GM23338 (cell line): Measurements from ENCODE around the gene MCOLN2. TPM values are rescaled to one million over a fixed set of nuclear protein-coding genes. Genes with fewer than 3 reads are reported as not detected.

Source experiments
- ATAC-seq: fragments of 200-7000 bp; cut with Tn5 transposase; 3 replicates; pipeline ENCODE4 v1.9.1; 2020
- DNase-seq: peaks from one replicate; pipeline ENCODE4 v3.0.0-alpha.2; 2015; ENCODE audit warnings: low spot score
- H2AFZ ChIP-seq: fragments of 200-600 bp; sonication (generic); 2 replicates; pipeline ENCODE4 v1.8.0; 2016; ENCODE audit warnings: antibody characterized with exemption, mild to moderate bottlenecking, moderate library complexity
- H3F3A ChIP-seq: fragments of 200-600 bp; sonication (generic); replicated peaks from 2 replicates; pipeline ENCODE4 v1.8.0; 2017; ENCODE audit warnings: antibody characterized with exemption, mixed run types, low read depth
- H3K27ac ChIP-seq: fragments of 200-600 bp; sonication (generic); 2 replicates; pipeline ENCODE4 v1.6.1; 2016; ENCODE audit warnings: low read depth
- H3K27me3 ChIP-seq: fragments of 200-600 bp; sonication (generic); 2 replicates; pipeline ENCODE4 v1.8.0; 2016; ENCODE audit warnings: mild to moderate bottlenecking, mixed run types, moderate library complexity; ENCODE audit not compliant: insufficient read depth
- H3K36me3 ChIP-seq: fragments of 200-600 bp; sonication (generic); 2 replicates; pipeline ENCODE4 v1.8.0; 2016; ENCODE audit warnings: mild to moderate bottlenecking; ENCODE audit not compliant: insufficient read depth
- H3K4me1 ChIP-seq: fragments of 200-600 bp; sonication (generic); 2 replicates; pipeline ENCODE4 v1.8.0; 2016; ENCODE audit warnings: mild to moderate bottlenecking, moderate library complexity; ENCODE audit not compliant: insufficient read depth
- H3K4me2 ChIP-seq: fragments of 200-600 bp; sonication (generic); 2 replicates; pipeline ENCODE4 v1.7.1; 2017; ENCODE audit warnings: mixed run types
- H3K4me3 ChIP-seq: fragments of 200-600 bp; sonication (generic); 2 replicates; pipeline ENCODE4 v1.6.1; 2016; ENCODE audit warnings: mixed run types
- H3K79me2 ChIP-seq: fragments of 200-600 bp; sonication (generic); replicated peaks from 2 replicates; pipeline ENCODE4 v1.8.0; 2017; ENCODE audit warnings: mild to moderate bottlenecking; ENCODE audit not compliant: insufficient read depth
- H3K9me2 ChIP-seq: fragments of 200-600 bp; sonication (generic); 2 replicates; pipeline ENCODE4 v1.8.0; 2017; ENCODE audit not compliant: insufficient read depth
- H4K20me1 ChIP-seq: fragments of 200-600 bp; sonication (generic); replicated peaks from 2 replicates; pipeline ENCODE4 v1.8.0; 2017; ENCODE audit warnings: mild to moderate bottlenecking; ENCODE audit not compliant: insufficient read depth
- H3K27ac Mint-ChIP-seq: 2 replicates; pipeline ENCODE4 v1.8.0; 2020; ENCODE audit warnings: inconsistent platforms, mild to moderate bottlenecking, moderate library complexity, mixed read lengths
- H3K27me3 Mint-ChIP-seq: 3 replicates; pipeline ENCODE4 v1.8.0; 2022; ENCODE audit warnings: low read depth, mild to moderate bottlenecking, moderate library complexity, mixed read lengths, inconsistent platforms; ENCODE audit not compliant: insufficient read depth, poor library complexity
- H3K36me3 Mint-ChIP-seq: 3 replicates; pipeline ENCODE4 v1.8.0; 2021; ENCODE audit warnings: low read depth, mild to moderate bottlenecking, inconsistent platforms, moderate library complexity, mixed read lengths
- H3K4me1 Mint-ChIP-seq: 3 replicates; pipeline ENCODE4 v1.8.0; 2020; ENCODE audit warnings: mild to moderate bottlenecking, inconsistent platforms, mixed read lengths
- H3K4me3 Mint-ChIP-seq: 3 replicates; pipeline ENCODE4 v1.8.0; 2021; ENCODE audit warnings: moderate library complexity, mild to moderate bottlenecking, inconsistent platforms, mixed read lengths
- H3K9me3 Mint-ChIP-seq: 3 replicates; pipeline ENCODE4 v1.8.0; 2020; ENCODE audit warnings: moderate library complexity, mild to moderate bottlenecking, inconsistent platforms, mixed read lengths
- CREB1 ChIP-seq: fragments of 250-450 bp; sonication (Bioruptor Pico); IDR thresholded peaks from 2 replicates; pipeline ENCODE4 v1.5.0; 2020; ENCODE audit warnings: low read depth, mild to moderate bottlenecking, moderate library complexity
- EZH2 ChIP-seq: fragments of 200-600 bp; sonication (generic); IDR thresholded peaks from one replicate; pipeline ENCODE4 v1.8.0; 2017; ENCODE audit warnings: antibody characterized with exemption, mild to moderate bottlenecking, low read depth; ENCODE audit not compliant: unreplicated experiment
- EZH2phosphoT487 ChIP-seq: fragments of 200-600 bp; sonication (generic); IDR thresholded peaks from one replicate; pipeline ENCODE4 v1.8.1; 2018; ENCODE audit warnings: antibody characterized with exemption; ENCODE audit not compliant: unreplicated experiment
- JUNB ChIP-seq: IDR thresholded peaks from one replicate; pipeline ENCODE4 v1.6.1; 2016; ENCODE audit warnings: antibody characterized with exemption; ENCODE audit not compliant: unreplicated experiment
- NANOG ChIP-seq: IDR thresholded peaks from 2 replicates; pipeline ENCODE4 v1.6.1; 2016; ENCODE audit warnings: antibody characterized with exemption, borderline replicate concordance
- POLR2AphosphoS5 ChIP-seq: IDR thresholded peaks from 2 replicates; pipeline ENCODE4 v1.6.1; 2016; ENCODE audit warnings: antibody characterized with exemption, low read depth
- STAT1 ChIP-seq: IDR thresholded peaks from one replicate; pipeline ENCODE4 v1.6.1; 2016; ENCODE audit warnings: antibody characterized with exemption; ENCODE audit not compliant: unreplicated experiment
- ZNF114 ChIP-seq: fragments of 250-450 bp; sonication (Bioruptor Pico); IDR thresholded peaks from 2 replicates; pipeline ENCODE4 v1.5.0; 2020; ENCODE audit warnings: mild to moderate bottlenecking, moderate library complexity
- ZNF331 ChIP-seq: fragments of 250-450 bp; sonication (Bioruptor Pico); IDR thresholded peaks from 2 replicates; pipeline ENCODE4 v1.5.0; 2020; ENCODE audit warnings: low read depth, mild to moderate bottlenecking, moderate library complexity
- polyA plus RNA-seq: library from polyadenylated mRNA; unstranded; fragments of >200 nt; fragmentation: Nextera tagmentation; extraction: Ambion mirVana; gene quantifications from 2 replicates; pipeline ENCODE4 v1.2.1, GENCODE V29; 2016
- total RNA-seq: library from RNA; depleted of rRNA; stranded (reverse); fragments of >200 nt; shearing (Covaris generic); gene quantifications from 2 replicates; pipeline ENCODE4 v1.2.3, GENCODE V29; 2014
- TF ChIP-seq, protein P1 (sequence below): IDR thresholded peaks from one replicate; pipeline ENCODE4 v1.6.1; 2018; ENCODE audit warnings: antibody characterized with exemption; ENCODE audit not compliant: unreplicated experiment
- TF ChIP-seq, protein P2 (sequence below): IDR thresholded peaks from 2 replicates; pipeline ENCODE4 v1.6.1; 2016; ENCODE audit warnings: antibody characterized with exemption
- TF ChIP-seq, protein P3 (sequence below): fragments of 250-450 bp; sonication (Bioruptor Pico); IDR thresholded peaks from 2 replicates; pipeline ENCODE4 v1.5.0; 2020; ENCODE audit warnings: mild to moderate bottlenecking, moderate library complexity
- TF ChIP-seq, protein P4 (sequence below), 2 experiments: fragments of 200-600 bp in 1 of 2; sonication (generic) in 1 of 2; conservative IDR thresholded peaks; 2 replicates each; pipeline versions ENCODE4 v1.5.1 to v1.6.1; 2016 to 2017; ENCODE audit warnings: antibody characterized with exemption in 2 of 2, low read depth in 2 of 2, mild to moderate bottlenecking in 2 of 2, moderate library complexity in 1 of 2

The MCOLN2 gene
- total and polyA plus RNA-seq, 2 experiments from 2014 or later, result 2.7 to 10.0 TPM

DNA sequence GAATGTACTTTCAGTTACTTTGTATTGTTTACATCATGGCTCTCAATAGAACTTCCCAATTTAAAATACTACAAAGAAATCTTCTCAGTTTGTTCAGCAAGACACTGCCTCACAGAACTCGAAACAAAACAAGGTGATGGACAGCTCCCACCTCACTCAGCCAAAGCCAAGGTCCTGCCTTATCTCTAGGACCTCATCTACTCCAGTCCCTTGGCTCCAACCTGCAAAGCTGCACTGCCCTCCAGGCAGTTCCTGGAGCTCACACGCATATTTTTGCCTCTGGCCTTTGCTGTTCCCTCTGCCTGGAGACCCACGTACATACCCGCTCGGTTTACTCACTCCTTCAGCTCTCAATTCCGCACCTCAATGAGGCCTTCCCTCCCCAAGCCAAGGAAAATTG is 40.3 kb downstream of the MCOLN2 start (continued):
- TF ChIP-seq, protein P1, sequence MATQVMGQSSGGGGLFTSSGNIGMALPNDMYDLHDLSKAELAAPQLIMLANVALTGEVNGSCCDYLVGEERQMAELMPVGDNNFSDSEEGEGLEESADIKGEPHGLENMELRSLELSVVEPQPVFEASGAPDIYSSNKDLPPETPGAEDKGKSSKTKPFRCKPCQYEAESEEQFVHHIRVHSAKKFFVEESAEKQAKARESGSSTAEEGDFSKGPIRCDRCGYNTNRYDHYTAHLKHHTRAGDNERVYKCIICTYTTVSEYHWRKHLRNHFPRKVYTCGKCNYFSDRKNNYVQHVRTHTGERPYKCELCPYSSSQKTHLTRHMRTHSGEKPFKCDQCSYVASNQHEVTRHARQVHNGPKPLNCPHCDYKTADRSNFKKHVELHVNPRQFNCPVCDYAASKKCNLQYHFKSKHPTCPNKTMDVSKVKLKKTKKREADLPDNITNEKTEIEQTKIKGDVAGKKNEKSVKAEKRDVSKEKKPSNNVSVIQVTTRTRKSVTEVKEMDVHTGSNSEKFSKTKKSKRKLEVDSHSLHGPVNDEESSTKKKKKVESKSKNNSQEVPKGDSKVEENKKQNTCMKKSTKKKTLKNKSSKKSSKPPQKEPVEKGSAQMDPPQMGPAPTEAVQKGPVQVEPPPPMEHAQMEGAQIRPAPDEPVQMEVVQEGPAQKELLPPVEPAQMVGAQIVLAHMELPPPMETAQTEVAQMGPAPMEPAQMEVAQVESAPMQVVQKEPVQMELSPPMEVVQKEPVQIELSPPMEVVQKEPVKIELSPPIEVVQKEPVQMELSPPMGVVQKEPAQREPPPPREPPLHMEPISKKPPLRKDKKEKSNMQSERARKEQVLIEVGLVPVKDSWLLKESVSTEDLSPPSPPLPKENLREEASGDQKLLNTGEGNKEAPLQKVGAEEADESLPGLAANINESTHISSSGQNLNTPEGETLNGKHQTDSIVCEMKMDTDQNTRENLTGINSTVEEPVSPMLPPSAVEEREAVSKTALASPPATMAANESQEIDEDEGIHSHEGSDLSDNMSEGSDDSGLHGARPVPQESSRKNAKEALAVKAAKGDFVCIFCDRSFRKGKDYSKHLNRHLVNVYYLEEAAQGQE, result no peak
- TF ChIP-seq CREB1 (no peak), ZNF331 (CRISPR knock-in tag) (no peak), STAT1 (no peak), EZH2 (no peak), NANOG (no peak), POLR2AphosphoS5 (no peak)
- TF ChIP-seq, protein P2, sequence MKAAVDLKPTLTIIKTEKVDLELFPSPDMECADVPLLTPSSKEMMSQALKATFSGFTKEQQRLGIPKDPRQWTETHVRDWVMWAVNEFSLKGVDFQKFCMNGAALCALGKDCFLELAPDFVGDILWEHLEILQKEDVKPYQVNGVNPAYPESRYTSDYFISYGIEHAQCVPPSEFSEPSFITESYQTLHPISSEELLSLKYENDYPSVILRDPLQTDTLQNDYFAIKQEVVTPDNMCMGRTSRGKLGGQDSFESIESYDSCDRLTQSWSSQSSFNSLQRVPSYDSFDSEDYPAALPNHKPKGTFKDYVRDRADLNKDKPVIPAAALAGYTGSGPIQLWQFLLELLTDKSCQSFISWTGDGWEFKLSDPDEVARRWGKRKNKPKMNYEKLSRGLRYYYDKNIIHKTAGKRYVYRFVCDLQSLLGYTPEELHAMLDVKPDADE, result no peak

DNA sequence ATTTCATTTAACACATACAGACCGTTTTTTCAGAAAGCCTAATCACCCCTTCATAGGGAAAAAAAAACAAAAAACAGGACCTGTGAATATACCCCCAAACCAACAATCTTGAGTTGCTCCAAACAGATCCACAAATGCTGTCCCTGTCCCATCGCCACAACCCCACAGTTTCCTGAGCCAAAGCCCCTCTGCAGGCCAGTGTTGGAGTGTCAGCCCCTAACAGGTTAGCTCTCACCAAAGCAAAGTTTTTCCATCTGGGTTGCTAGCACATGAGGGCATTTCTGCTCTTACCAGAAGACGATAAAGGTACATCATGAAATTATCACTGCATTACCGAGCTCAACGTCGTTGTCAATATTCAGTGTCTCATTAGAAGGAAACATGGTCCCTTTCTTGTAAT is 40.8 kb downstream of the MCOLN2 start:
- Histone ChIP-seq H3K79me2 (no peaks in the 10 kb centered on the region), H3K4me1 (peaks cover 4% of the 10 kb centered on the region; the same call in 1 of the 2 replicates), H3K4me2 (no peak overlapping the region), H3K36me3 (no peaks in the 10 kb centered on the region), H2AFZ (no peak overlapping the region), H3F3A (no peaks in the 10 kb centered on the region), H3K27me3 (no peaks in the 10 kb centered on the region), H3K4me3 (no peak overlapping the region), H3K27ac (no peak overlapping the region), H4K20me1 (no peaks in the 10 kb centered on the region), H3K9me2 (no peaks in the 10 kb centered on the region)
- H3K9me3 Mint-ChIP-seq, result no peaks in the 10 kb centered on the region
- no peaks in the 10 kb centered on the region for H3K36me3 Mint-ChIP-seq
- no peak overlapping the region for H3K4me3 Mint-ChIP-seq
- DNase-seq (peak; percentile 33), ATAC-seq (peak; percentile 60; the same call in 2 of the 3 replicates)
- H3K27ac Mint-ChIP-seq, result no peak overlapping the region
- H3K4me1 Mint-ChIP-seq, result peaks cover 5% of the 10 kb centered on the region; the same call in 1 of the 3 replicates
- H3K27me3 Mint-ChIP-seq, result no peaks in the 10 kb centered on the region
- TF ChIP-seq POLR2AphosphoS5, result no peak
- no peak for TF ChIP-seq CREB1
- TF ChIP-seq STAT1, result no peak
- no peak for TF ChIP-seq EZH2phosphoT487
- no peak for TF ChIP-seq ZNF114 (CRISPR knock-in tag)
- no peak for TF ChIP-seq NANOG
- no peak for TF ChIP-seq JUNB
- TF ChIP-seq, protein P3, sequence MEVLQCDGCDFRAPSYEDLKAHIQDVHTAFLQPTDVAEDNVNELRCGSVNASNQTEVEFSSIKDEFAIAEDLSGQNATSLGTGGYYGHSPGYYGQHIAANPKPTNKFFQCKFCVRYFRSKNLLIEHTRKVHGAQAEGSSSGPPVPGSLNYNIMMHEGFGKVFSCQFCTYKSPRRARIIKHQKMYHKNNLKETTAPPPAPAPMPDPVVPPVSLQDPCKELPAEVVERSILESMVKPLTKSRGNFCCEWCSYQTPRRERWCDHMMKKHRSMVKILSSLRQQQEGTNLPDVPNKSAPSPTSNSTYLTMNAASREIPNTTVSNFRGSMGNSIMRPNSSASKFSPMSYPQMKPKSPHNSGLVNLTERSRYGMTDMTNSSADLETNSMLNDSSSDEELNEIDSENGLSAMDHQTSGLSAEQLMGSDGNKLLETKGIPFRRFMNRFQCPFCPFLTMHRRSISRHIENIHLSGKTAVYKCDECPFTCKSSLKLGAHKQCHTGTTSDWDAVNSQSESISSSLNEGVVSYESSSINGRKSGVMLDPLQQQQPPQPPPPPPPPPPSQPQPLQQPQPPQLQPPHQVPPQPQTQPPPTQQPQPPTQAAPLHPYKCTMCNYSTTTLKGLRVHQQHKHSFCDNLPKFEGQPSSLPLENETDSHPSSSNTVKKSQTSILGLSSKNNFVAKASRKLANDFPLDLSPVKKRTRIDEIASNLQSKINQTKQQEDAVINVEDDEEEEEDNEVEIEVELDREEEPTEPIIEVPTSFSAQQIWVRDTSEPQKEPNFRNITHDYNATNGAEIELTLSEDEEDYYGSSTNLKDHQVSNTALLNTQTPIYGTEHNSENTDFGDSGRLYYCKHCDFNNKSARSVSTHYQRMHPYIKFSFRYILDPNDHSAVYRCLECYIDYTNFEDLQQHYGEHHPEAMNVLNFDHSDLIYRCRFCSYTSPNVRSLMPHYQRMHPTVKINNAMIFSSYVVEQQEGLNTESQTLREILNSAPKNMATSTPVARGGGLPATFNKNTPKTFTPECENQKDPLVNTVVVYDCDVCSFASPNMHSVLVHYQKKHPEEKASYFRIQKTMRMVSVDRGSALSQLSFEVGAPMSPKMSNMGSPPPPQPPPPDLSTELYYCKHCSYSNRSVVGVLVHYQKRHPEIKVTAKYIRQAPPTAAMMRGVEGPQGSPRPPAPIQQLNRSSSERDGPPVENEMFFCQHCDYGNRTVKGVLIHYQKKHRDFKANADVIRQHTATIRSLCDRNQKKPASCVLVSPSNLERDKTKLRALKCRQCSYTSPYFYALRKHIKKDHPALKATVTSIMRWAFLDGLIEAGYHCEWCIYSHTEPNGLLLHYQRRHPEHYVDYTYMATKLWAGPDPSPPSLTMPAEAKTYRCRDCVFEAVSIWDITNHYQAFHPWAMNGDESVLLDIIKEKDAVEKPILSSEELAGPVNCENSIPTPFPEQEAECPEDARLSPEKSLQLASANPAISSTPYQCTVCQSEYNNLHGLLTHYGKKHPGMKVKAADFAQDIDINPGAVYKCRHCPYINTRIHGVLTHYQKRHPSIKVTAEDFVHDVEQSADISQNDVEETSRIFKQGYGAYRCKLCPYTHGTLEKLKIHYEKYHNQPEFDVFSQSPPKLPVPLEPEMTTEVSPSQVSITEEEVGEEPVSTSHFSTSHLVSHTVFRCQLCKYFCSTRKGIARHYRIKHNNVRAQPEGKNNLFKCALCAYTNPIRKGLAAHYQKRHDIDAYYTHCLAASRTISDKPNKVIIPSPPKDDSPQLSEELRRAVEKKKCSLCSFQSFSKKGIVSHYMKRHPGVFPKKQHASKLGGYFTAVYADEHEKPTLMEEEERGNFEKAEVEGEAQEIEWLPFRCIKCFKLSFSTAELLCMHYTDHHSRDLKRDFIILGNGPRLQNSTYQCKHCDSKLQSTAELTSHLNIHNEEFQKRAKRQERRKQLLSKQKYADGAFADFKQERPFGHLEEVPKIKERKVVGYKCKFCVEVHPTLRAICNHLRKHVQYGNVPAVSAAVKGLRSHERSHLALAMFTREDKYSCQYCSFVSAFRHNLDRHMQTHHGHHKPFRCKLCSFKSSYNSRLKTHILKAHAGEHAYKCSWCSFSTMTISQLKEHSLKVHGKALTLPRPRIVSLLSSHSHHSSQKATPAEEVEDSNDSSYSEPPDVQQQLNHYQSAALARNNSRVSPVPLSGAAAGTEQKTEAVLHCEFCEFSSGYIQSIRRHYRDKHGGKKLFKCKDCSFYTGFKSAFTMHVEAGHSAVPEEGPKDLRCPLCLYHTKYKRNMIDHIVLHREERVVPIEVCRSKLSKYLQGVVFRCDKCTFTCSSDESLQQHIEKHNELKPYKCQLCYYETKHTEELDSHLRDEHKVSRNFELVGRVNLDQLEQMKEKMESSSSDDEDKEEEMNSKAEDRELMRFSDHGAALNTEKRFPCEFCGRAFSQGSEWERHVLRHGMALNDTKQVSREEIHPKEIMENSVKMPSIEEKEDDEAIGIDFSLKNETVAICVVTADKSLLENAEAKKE, result no peak
- TF ChIP-seq, protein P4, sequence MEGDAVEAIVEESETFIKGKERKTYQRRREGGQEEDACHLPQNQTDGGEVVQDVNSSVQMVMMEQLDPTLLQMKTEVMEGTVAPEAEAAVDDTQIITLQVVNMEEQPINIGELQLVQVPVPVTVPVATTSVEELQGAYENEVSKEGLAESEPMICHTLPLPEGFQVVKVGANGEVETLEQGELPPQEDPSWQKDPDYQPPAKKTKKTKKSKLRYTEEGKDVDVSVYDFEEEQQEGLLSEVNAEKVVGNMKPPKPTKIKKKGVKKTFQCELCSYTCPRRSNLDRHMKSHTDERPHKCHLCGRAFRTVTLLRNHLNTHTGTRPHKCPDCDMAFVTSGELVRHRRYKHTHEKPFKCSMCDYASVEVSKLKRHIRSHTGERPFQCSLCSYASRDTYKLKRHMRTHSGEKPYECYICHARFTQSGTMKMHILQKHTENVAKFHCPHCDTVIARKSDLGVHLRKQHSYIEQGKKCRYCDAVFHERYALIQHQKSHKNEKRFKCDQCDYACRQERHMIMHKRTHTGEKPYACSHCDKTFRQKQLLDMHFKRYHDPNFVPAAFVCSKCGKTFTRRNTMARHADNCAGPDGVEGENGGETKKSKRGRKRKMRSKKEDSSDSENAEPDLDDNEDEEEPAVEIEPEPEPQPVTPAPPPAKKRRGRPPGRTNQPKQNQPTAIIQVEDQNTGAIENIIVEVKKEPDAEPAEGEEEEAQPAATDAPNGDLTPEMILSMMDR (conservative IDR thresholded peaks at IDR 0.05; ENCODE audit: low read depth in 2 of 2), result no peak
- no peak for TF ChIP-seq ZNF331 (CRISPR knock-in tag)
- no peak for TF ChIP-seq EZH2
